Measurements from ENCODE around the gene MEF2C. TPM values are rescaled to one million over a fixed set of nuclear protein-coding genes. Genes with fewer than 3 reads are reported as not detected.

Gene MEF2C
- total RNA-seq, 1 experiment from 2014 or later = 13.0 TPM

GRCh38 chr5:88677376-88677895 lies 205.5 kb downstream of the MEF2C start:
- no peak overlapping the region for H2AFZ ChIP-seq (ENCODE audit: low read depth, low read length, poor library complexity, severe bottlenecking)
- H4K20me1 ChIP-seq (ENCODE audit: insufficient read depth) = no peaks in the 10 kb centered on the region
- ChIA-PET CTCF (no interaction called here), RAD21 (ENCODE audit: low non-redundant PET in 1 of 2, low total read pairs in 2 of 2, uncharacterized antibody in 2 of 2, unreplicated experiment in 2 of 2) (no interaction called here), POLR2A (no interaction called here)
- H3K9ac ChIP-seq (ENCODE audit: low read length) = no peak overlapping the region
- BruUV-seq (replicated peaks) = no TSS peak
- peaks cover 0 to 12% of the 10 kb centered on the region in 2 experiments; a peak in 2 of 4 replicates for H3K4me1 ChIP-seq (ENCODE audit: control insufficient read depth in 1 of 2, insufficient read depth in 2 of 2, low read length in 2 of 2)
- ATAC-seq (no peak), DNase-seq (ENCODE audit: low read depth, low spot score) (no peak)
- H3K4me3 ChIP-seq (replicated peaks in 1 of 2; ENCODE audit: low read depth in 1 of 2, low read length in 2 of 2) = no peak overlapping the region
- H3K9me3 ChIP-seq (ENCODE audit: control insufficient read depth in 1 of 2, insufficient read depth in 1 of 2, low read depth in 1 of 2, low read length in 2 of 2) = no peaks in the 10 kb centered on the region
- no peaks in the 10 kb centered on the region for H3K9me2 ChIP-seq (ENCODE audit: insufficient read depth)
- no peaks in the 10 kb centered on the region for H3K36me3 ChIP-seq (ENCODE audit: control insufficient read depth in 1 of 2, insufficient read depth in 2 of 2, low read length in 2 of 2)
- TF ChIP-seq FOSL1 (IDR thresholded peaks at IDR 0.05; ENCODE audit: low read depth) = no peak
- TF ChIP-seq EZH2 (IDR thresholded peaks at IDR 0.05) = no peak
- no peak for TF ChIP-seq MAX (IDR thresholded peaks at IDR 0.05)
- TF ChIP-seq YY1 (IDR thresholded peaks at IDR 0.05; ENCODE audit: extremely low read depth, insufficient replicate concordance, low read depth, low read length) = no peak
- no peak for TF ChIP-seq POLR2AphosphoS5 (IDR thresholded peaks at IDR 0.05; ENCODE audit: low read depth, low read length)
- TF ChIP-seq, protein P1, sequence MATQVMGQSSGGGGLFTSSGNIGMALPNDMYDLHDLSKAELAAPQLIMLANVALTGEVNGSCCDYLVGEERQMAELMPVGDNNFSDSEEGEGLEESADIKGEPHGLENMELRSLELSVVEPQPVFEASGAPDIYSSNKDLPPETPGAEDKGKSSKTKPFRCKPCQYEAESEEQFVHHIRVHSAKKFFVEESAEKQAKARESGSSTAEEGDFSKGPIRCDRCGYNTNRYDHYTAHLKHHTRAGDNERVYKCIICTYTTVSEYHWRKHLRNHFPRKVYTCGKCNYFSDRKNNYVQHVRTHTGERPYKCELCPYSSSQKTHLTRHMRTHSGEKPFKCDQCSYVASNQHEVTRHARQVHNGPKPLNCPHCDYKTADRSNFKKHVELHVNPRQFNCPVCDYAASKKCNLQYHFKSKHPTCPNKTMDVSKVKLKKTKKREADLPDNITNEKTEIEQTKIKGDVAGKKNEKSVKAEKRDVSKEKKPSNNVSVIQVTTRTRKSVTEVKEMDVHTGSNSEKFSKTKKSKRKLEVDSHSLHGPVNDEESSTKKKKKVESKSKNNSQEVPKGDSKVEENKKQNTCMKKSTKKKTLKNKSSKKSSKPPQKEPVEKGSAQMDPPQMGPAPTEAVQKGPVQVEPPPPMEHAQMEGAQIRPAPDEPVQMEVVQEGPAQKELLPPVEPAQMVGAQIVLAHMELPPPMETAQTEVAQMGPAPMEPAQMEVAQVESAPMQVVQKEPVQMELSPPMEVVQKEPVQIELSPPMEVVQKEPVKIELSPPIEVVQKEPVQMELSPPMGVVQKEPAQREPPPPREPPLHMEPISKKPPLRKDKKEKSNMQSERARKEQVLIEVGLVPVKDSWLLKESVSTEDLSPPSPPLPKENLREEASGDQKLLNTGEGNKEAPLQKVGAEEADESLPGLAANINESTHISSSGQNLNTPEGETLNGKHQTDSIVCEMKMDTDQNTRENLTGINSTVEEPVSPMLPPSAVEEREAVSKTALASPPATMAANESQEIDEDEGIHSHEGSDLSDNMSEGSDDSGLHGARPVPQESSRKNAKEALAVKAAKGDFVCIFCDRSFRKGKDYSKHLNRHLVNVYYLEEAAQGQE (IDR thresholded peaks at IDR 0.05; ENCODE audit: low read depth) = no peak
- TF ChIP-seq TCF7L2 (IDR thresholded peaks at IDR 0.05; ENCODE audit: borderline replicate concordance, extremely low read depth, insufficient read depth, insufficient read length) = no peak
- TF ChIP-seq SRF (IDR thresholded peaks at IDR 0.05; ENCODE audit: low read depth) = no peak
- TF ChIP-seq EZH2phosphoT487 (IDR thresholded peaks at IDR 0.05; ENCODE audit: borderline replicate concordance) = no peak
- no peak for TF ChIP-seq POLR2A (IDR thresholded peaks at IDR 0.05; ENCODE audit: borderline replicate concordance, extremely low read depth, insufficient read depth, insufficient read length)
- TF ChIP-seq JUND (IDR thresholded peaks at IDR 0.05) = no peak
- no peak for TF ChIP-seq ZFX (IDR thresholded peaks at IDR 0.05)
- TF ChIP-seq ZBTB33 (IDR thresholded peaks at IDR 0.05; ENCODE audit: extremely low read depth, insufficient replicate concordance, low read length) = no peak
- no peak for TF ChIP-seq CEBPB (IDR thresholded peaks at IDR 0.05; ENCODE audit: low read depth)
- TF ChIP-seq SIN3A (IDR thresholded peaks at IDR 0.05; ENCODE audit: low read depth) = no peak
- no peak for TF ChIP-seq CTCF (IDR thresholded peaks at IDR 0.05 in 2 of 3, conservative IDR thresholded peaks at IDR 0.05 in 1 of 3; ENCODE audit: borderline replicate concordance in 1 of 3, insufficient read depth in 1 of 3, low read depth in 2 of 3, low read length in 2 of 3)
- TF ChIP-seq ZNF274 (IDR thresholded peaks at IDR 0.05; ENCODE audit: low read depth, low read length) = no peak
- TF ChIP-seq RAD21 (IDR thresholded peaks at IDR 0.05; ENCODE audit: low read depth) = no peak
- TF ChIP-seq SP1 (IDR thresholded peaks at IDR 0.05; ENCODE audit: low read depth) = no peak
- no peak for TF ChIP-seq ELF1 (IDR thresholded peaks at IDR 0.05; ENCODE audit: borderline replicate concordance, low read depth)
- H3K4me2 ChIP-seq (ENCODE audit: low read length) = no peak overlapping the region; the same call in 1 of the 2 replicates
- H3K79me2 ChIP-seq (ENCODE audit: insufficient read depth, low read length) = no peaks in the 10 kb centered on the region
- H3K27ac ChIP-seq (ENCODE audit: low read depth, low read length) = no peak overlapping the region
- intact Hi-C loops (cut with micrococcal nuclease) = no loop called here
- H3K27me3 ChIP-seq (ENCODE audit: insufficient read depth, low read length) = no peaks in the 10 kb centered on the region
